GM15510 (cell line): ENCODE measurements around the gene NT5C1A.

Experiments used
- POLR2A ChIP-seq: IDR thresholded peaks from 3 replicates; pipeline ENCODE4 v1.6.1; 2011; ENCODE audit warnings: borderline replicate concordance; ENCODE audit not compliant: insufficient read length; ENCODE audit errors: extremely low read depth

NT5C1A gene

DNA sequence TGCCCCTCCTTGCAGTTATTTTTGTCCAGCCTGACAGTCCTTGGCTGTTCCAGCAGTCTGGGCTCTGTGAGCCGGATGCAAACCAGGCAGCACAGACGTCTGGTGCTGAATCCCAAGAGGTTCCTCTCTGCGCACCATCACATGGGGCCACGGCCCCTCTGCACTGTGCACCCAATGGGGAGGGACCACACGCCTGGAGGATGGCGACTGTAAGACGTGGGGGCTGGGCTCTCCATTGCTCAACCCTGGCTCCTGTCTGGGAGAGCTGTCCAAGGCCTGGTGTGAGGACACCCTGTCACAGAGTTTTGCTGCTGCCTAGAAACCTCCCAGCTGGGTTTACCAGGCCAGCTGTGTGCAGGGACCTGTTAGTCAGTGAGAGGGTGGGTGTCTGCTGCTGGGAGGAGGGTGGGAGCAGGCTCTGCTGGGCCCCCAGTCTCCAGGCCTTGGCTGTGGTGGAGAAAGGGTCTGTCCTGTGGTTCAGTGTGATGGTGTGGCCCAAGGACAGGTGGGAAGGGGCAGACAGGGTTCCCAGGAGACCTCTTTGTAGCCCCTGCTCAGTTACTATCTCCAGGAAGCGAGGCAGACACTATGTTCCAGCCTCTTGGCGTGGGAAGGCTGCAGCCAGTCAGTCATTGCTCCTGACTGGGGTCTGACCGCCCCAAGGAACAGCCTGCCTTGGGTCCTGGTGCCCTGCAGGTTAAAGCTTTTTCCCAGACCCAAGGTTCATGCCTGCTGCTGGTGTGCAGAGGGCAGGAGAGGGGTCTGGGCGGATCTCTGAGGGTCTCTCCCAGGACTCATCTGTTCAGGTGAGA is 46.2 kb downstream of the NT5C1A start:
- no peak for TF ChIP-seq POLR2A

DNA sequence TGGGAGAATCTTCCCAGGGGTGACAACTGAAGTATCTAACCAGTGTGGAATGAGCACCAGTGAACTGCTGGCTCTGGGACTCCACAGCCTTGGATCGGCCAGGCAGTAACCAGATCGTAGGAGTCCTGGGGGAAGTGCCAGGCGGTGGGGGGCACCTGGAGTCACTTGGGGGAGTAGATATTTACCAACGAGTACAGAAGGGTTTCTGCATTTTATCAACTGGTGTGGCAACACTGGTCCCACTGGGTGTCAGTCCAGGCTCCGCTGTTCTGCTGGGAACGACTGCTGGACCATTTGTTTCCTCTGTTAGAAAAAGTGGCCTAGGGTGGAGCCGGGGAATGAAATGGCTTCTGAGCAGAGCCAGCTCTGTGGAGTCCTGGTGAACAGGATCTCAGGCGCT is 46.9 kb downstream of the NT5C1A start:
- no peak for TF ChIP-seq POLR2A

DNA sequence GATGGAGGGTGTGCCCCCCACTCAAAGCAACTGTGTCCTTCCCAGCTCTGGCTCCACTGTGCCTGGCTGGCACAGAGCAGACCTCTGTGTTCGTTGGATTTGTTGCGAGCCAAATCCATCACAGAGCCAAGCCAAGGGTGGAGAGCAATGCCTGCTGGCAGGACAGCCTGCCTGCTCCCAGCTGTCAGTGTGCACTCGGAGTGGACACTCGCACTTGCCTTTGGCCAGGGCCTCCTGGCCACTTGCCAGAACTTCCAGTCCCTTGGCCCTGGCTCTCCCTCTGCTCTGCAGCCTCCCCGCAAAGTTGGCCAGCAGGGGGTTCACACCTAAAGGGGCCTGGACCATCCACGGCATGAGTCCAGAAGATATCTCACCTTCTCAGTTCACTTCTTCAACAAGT is 48.9 kb downstream of the NT5C1A start:
- no peak for TF ChIP-seq POLR2A

DNA sequence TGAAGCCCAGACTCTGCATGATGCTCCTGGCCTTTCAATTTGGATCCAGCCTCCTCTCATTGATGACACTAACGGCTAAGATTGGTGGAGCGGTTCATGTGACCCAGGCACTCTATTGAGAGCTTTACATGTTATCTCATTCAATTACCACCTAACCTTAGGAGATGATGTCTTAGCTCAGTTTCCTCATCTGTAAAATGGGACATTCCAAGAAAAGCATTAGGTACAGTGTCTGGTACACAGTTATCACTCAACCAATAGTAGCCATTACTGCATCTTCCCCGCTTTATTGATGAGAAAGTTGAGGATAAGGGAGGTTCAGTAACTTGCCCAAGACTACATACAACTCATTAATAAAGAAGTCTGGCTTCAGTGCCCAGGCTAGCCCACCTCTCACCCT is 49.5 kb downstream of the NT5C1A start:
- no peak for TF ChIP-seq POLR2A

DNA sequence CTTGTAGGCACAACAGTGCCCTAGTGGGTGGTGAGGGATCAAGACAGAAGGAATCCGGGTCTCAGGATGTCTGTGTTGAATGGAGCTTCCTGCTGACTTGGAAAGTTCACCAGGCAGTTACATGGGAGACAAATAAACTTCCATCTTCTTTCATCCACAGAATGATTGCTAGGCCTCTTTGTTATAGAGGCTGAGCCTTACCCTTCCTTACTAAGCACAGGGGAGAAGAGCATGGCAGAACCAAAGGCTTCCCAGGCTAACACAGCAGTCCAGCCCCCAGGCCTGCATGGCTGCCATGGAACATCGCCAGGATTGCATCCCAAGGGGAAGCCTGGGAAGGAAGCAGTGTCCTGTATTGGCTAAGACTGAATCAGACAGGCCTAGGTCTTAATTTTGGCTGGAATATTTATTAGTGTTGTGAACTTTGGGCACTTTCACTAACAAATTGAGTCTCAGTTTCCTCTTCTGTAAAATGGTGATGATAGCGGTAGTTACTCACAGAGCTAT is 51.2 kb downstream of the NT5C1A start:
- TF ChIP-seq POLR2A: no peak

DNA sequence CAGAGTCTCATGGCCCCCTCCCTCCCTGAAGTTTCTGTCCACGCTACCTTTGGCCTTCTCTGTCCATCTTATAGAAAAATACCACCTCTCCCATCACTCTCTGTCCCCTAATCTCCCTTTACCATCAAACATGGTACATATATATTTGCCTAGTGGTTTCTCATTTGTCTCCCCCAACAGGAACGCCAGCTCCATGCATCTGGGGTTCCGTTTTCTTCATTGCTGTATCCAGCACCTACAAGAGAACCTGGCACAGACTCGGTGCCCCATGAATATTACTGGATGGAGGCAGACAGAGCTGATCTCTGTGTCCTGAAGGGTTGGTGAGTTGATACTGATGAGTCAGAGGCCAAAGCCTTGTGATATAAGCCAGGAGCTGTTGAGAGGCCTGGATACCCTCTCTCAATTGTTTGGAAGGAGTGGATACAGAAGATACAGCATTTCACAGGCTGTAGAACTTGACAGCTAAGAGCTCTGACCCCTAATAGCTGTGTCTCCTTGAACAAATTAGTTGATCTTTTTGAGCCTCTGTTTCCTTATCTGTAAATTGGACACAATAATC is 54.3 kb downstream of the NT5C1A start:
- TF ChIP-seq POLR2A: no peak

DNA sequence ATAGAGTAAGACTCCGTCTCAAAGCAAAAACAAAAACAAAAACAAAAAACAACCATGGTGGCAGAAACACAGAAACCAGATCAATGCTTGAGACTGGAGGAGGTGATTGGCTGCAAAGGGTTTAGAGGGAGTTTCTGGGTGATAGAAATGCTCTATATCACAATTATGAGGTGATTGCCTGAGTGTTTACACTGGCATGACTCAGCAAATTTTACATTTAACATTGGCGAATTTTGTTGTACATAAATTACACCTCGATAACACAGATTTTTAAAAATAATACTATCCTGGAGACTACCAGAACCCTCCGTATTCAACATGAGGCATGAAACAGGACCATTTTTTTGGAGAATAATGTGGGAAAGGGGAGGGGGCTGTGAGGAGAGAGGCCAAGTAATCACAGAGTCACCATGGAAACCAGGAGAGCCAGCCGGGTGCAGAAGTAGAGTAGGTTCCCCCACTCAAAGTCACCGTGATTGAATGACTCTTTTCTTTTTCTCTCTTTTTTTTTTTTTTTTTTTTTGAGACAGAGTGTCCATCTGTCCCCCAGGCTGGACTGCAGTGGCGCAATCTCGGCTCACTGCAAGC is 56.7 kb downstream of the NT5C1A start:
- TF ChIP-seq POLR2A: no peak

DNA sequence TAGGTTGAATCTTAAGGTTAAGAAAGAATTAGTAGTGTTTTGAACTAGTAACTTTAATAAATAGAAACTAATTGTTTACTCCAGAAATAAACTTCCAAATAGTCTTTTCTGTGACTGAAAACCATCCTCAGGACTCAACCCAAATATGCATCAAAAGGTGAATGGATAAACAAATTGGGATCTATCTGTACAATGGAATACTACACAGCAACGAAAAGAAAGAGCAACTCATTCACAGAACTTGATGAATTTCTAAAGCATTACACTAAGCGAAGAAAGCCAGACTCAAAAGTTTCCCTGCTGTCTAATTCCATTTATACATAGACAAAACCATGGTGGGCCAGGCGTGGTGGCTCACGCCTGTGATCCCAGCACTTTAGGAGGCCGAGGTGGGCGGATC is 57.4 kb downstream of the NT5C1A start:
- TF ChIP-seq POLR2A: no peak

DNA sequence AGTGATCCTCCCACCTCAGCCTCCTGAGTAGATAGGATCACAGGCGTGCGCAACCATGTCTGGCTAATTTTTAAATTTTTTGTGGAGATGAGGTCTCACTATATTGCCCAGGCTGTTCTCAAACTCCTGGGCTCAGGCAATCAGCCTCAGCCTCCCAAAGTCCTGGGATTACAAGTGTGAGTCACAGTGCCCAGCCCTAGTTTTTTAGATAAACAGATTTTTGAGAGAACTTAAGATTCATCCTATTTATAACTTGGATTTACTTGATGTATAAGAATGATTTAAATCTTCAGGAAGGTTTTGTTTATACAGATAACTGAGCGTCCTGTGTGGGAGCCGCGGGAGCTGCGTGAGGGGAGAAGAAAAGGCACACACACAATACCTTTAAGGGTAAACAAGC is 58.7 kb downstream of the NT5C1A start:
- no peak for TF ChIP-seq POLR2A

DNA sequence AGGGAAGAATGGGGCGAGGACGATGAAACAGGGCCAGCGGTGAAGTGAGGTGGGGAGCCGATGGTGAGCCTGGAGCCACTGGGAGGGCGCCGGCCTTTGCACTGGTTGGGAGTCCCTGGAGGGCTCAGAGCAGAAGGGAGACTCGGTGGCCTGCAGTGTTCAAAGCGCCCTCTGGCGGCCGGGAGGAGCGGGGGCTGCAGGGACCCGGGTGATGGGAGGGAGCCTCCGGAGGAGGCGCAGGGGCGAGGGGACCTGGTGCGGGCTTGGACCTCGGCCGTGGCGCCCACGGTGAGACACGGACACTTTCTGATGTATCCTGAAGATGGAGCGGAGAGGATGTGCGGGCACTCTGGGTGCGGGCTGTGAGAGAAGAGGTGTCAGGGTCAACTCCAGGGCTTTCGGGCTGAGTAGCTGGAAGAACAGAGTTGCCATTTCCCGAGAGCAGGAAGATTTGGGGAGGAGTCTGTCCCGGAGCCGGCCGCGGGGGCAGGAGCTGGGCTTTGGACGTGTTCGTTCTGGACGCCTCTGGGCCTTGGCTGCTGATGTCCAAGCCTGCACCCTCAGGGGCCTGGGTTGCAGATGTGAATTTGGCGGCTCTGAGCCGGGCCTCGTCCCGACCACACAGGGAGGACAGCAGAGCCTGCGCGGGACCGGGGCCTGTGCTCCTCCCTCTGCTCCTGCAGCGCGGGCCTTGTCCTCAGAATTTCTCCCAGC is 62.1 kb downstream of the NT5C1A start:
- TF ChIP-seq POLR2A: no peak
